Measurements from ENCODE around the gene PCCA. TPM values are rescaled to one million over a fixed set of nuclear protein-coding genes. Genes with fewer than 3 reads are reported as not detected.
"Not testable (repeated sequence)": the region's sequence is repeated elsewhere in the genome, so short reads cannot be mapped to it uniquely, and the experiment has no call there.

Gene PCCA
- total RNA-seq, 1 experiment from 2014 or later: 16.2 TPM

DNA sequence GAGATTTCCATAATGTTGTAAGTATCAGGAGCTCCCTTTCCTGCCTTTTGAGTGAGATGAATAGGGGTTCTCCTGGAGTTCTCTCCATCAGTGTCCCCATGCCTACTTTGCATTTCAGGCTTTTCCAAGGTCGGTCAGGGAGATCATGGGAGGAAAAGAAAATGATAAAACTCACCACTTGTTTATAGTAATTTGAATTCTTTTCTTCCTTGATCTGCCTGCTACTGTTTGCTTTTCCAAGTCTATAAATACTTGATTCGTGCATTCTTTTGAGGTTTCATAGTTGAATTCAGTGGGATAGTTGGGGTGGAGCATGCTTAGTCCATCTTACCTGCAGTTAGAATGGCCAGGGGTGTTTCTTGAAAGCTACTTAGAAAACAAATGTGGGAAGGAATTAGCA is 51.5 kb downstream of the PCCA start:
- no peak for DNase-seq (ENCODE audit: low read depth)

DNA sequence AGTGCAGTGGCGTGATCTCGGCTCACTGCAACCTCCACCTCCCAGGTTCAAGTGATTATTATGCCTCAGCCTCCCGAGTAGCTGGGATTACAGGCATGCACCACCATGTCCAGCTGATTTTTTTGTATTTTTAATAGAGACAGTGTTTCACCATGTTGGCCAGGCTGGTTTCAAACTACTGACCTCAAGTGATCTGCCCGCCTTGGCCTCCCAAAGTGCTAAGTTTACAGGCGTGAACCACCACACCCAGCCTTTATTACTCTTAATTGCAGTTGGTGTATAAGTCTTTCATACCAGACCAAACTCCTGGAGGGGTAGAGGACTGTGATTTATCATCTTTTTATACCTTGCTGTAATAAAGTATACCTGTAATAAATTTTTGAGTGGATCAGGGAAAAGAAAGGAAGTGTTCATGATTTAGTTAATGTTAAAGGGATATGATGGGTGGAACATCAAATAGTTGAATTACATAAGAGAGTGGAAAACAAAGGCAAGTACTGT is 52.6 kb downstream of the PCCA start:
- DNase-seq (ENCODE audit: low read depth): not testable (repeated sequence)

DNA sequence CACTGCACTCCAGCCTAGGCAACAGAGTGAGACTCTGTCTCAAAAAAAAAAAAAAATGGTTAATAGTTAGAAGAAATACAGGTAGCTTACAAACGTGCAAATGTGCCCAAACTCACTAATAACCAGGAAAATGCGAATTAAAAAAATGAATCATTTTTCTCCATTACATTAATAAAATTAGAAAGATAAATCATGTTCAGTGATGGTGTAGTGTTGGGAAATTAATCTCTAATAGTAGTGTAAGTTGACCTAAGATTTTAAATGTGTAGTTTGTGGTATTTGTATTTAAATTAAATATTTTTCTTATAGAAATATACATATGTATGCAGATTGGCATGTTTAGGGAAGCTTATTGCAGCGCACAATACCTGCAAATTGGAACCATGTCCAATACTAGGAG is 57.6 kb downstream of the PCCA start:
- no peak for DNase-seq (ENCODE audit: low read depth)

DNA sequence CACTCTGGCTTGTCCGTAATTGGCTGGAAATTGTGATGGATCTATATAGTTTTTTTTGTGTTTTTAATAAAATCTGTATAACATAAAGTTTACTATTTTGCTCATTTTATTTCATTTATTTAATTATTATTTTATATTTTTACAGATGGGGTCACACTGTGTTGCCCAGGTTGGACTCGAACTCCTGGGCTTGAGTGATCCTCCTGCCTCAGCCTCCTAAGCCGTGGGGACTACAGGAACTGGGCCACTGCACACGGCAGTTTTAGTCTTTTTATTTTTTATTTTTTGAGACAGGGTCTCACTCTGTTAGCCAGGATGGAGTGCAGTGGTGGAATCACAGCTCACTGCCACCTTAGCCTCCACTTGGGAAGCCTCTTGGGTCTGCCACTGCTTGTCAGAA is 58.9 kb downstream of the PCCA start:
- no peak for DNase-seq (ENCODE audit: low read depth)

DNA sequence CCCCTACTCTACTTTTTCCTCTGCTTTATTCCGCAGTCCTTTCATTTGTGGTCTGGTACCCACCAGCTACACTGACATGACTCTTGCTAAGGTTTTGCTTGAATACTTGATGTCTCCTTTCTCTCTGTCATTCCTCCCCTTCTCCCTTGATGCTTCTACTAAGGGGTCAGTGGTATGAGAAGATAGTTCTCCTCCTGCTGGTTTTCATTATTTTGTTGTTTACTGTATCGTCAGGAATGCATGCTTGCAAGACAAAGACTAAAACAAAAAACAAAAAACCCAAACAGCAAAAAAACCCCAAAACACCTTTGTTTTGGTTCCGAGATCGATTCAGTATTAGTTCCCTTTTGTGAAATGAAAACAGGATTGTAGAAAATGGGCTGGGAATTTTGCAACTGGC is 59.5 kb downstream of the PCCA start:
- DNase-seq (ENCODE audit: low read depth): no peak

DNA sequence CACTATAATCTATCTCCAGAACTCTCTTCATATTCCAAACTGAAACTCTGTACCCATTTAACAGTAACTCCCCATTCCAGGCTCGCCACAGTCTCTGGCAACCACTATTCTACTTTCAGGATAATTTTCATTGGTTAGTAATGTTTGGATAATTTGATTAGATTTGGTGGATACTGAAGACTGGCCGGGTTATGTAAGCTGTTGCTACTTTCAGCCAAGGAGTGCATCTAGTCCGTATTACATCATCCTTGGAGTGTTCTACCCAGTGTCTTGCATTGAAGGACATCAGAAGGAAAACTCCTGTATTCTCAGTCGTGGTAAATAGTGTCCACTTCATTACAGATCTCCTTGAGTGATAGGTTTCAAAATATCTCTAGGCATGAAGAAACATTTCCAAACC is 60.5 kb downstream of the PCCA start:
- no peak for DNase-seq (ENCODE audit: low read depth)

DNA sequence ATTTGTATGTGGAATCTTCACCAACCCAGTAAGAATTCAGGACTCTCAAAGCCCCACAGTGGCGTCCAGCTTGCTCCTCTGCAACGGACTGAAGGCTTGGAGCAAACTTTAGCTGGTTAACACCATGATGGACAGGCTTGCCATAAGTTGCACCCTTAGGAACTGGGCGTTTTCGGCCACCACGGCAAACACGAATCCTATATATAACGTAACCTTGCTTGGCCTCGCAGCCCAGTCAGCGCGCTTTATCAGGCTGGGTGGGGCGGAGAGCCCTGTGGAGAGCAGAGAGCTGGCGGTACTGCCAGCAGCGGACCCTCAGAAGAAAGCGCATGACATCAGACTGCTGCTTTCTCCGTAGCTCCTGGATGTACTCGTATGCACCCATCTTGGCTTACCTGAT is 61.8 kb downstream of the PCCA start:
- not testable (repeated sequence) for DNase-seq (ENCODE audit: low read depth)

DNA sequence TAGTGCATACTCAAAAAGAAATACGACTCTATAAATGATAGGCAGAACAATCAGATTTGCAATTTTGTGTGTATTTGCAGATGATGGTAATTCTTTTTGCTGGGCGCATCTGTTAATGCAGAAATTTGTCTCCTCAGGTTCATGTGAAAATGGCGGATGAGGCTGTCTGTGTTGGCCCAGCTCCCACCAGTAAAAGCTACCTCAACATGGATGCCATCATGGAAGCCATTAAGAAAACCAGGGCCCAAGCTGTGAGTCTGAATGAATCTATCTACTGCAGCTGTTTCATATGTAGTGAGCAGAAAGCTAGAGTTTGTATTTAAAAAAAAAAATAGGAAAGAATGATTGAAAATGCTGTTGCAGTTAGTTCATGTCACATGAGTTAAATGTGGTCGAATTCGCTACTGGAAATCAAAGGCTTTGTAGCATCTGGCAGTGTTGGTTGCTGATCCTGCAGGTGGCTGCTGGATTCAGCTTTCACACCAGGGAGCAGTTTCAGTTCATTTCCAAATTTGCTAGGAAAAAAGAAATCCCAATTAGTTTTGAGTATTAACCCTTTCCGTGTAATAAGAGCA is 66.0 kb downstream of the PCCA start:
- no peak for DNase-seq (ENCODE audit: low read depth)

DNA sequence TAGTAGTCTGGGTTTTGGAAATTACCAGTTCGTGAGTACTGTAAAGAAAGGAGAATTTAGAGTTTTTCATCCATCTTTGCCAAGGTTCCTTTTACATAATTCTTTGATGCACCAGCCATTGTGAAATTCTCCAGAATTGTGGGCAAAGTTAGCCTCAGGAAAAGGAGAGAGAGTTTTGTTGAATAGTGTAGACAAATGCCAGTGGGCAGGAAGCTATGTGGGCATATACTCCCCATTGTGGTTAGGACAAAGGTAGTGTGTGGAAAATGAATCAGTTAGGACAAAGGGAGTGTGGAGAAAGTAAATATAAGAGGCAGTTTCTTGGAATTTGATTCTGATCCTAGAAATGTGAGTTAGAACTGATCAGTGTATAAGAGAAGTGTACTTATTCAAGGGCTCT is 67.9 kb downstream of the PCCA start:
- DNase-seq (ENCODE audit: low read depth): peak; percentile 78

DNA sequence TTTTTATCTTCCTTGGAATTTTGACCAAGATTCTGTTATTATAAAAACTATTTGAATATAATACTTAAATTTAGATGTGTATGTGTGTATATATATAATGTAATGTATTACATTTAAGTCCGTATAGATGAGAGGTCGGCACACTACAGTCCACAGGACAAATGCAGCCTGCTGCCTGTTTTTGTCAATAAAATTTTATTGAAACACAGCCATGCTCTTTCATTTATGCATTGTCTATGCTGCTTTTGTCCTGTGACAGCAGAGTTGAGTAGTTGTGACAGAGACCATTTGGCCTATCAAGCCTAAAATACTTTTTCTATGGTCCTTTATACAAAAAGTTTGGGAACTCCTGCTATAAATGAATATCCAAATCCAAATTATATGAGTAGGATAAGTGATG is 69.7 kb downstream of the PCCA start:
- DNase-seq (ENCODE audit: low read depth): no peak

DNA sequence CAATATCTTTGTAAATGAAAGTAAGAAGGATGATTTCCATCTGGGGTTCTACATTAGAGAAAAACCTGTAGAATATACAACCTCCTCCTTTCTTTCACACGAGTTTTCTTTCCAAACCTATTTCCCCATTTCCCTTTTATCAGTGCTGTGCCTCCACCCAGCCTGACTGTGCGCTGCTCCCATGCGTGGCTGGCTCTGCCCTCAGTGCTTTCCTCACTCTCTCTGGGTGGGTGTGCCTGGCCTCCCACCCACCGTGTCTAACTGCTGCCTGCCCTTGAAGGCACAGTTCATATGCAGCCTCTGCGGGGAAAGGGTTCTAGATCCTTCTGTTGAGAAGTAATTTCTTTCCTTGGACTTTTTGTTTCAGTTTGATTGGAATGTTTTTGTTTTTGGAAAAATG is 70.7 kb downstream of the PCCA start:
- no peak for DNase-seq (ENCODE audit: low read depth)

DNA sequence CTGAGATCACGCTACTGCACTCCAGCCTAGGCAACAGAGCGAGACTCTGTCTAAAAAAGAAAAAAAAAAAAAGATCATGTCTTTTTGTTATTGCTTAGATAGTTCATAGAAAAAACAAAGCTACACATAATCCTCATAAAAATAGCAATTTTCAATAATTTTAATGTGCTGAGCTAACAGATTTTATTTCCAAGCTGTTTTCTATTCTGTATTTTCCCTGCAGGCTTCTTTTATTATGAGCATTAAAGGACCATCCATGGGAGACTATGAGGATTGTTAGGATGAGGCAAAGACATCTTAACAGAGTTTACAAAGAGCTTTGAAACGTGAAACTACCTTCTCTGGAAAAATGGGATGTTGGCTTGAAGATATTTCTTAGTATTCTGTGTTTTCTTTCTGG is 71.6 kb downstream of the PCCA start:
- DNase-seq (ENCODE audit: low read depth): no peak

DNA sequence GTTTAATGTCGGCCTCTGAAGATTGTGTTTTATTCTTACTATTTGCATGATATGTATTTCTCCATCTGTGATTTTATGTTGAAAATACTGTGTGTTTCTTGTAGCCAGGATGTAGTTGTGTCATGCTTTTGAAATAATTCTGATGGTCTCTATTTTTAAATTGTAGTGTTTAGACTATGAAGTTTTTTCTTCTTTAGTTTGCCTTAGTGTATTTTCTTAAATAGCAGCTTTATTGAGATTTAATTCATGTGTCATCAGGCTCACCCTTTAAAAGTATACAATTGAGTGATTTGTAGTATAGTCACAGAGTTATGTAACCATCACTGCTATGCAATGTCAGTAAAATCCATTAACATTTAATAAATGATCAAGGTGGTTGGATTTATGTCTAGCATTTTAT is 74.5 kb downstream of the PCCA start:
- no peak for DNase-seq (ENCODE audit: low read depth)

DNA sequence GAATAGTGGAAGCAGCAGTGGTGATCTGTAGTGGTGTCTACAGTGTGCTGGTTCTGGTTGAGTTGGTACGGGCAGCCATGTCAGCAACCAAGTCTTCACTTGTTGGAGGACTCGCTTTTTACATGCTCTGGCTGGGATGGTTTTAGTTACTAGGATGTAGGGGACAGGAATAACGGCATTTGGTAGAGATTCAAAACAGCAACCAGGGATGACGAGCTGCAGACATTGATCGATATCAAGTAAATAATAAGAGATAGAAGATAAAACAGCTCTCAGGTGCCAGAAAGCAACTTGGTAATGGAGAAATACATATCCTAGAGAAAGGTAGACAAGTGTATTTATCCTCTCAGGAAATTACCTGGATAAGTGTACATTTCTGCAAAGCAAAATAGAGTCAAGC is 84.3 kb downstream of the PCCA start:
- DNase-seq (ENCODE audit: low read depth): no peak

DNA sequence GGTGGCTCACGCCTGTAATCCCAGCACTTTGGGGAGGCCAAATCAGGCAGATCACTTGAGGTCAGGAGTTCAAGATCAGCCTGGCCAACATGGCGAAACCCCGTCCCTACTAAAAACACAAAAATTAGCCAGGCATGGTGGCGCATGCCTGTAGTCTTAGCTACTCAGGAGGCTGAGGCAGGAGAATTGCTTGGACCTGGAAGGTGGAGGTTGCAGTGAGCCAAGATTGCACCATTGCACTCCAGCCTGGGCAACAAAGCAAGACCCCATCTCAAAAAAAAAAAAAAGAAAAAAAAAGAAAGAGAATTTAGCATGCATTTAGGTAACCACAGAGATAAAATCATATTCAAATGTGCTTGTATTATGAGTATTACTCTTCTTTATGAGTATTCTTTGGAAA is 85.6 kb downstream of the PCCA start:
- DNase-seq (ENCODE audit: low read depth): not testable (repeated sequence)

DNA sequence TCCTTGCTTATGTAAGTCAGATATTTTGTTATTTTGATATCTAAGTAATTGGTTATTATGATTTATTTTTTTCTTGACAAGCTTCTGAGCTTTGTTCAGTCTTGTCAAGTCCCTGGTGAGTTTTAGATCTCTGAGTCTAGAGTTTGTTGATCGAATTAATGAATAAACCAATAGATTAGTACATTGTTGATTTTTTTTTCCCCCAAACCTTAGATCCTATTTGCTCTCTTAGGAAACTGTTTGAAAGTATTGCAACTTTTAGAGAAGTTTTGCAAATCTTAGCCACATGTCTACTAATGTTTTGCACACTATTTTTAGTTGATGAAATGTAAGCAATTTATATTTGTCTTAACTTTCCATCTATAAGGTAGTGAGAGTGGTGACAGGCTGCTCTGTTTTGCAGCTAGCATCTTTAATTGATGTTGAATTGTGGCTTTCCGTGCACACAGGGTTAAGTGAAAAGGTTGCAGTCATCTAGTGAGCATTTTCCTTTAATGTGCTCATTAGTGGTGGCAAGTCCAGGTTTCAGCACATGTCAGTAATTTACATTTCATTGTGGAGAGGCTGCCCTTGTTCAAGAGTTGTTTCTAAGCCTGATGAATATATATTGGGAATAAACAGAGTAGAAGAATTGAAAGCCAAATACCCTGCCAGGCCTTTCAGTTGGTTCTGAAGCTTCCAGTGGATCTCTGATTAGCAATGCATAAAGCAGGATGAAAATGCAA is 86.3 kb downstream of the PCCA start:
- no peak for DNase-seq (ENCODE audit: low read depth)

DNA sequence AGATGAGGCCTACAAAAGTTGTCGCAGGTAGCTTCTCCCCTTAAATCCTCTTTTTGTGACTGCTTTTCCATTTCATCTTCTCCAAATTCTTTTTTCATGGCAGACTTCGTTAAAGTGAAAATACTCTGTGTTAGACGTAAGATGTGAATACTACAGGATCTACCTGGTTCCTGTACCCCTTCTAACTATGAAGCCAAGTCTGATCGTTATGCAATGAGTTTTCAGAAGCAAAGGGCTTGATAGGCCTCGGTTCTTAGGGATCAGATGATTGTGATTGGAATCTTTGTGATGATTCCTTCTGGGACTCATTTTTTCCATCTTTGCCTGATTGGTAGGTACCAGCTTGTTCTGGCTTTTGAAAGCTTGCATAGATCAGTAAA is 86.9 kb downstream of the PCCA start:
- no peak for DNase-seq (ENCODE audit: low read depth)

DNA sequence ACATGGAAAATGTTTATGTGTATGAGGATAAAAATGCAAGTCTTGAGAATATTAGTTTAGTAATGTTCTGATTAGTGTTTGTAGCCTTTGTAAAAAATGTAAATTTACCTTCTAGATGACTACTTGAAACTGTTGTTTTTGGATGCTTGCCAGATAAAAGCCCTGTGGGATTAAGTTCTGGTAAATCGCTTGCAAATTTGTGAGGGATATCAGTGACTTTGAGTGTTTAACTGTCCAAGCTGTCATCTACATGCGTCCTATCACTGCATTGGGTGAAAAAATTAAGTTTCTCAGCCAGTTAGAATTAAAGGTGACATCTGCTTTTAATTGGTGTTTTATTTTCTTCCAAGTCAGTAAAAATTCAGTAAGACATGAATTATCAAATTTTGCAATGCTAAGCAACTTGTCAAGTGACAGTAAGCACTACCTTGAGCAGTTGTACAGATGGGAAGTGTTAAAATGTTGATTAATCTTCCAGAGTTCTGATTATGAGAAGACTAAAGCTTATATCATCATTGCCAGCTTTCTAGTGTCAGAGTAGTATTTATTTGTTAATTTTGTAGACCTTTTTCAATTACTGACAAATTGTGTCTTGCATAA is 88.0 kb downstream of the PCCA start:
- DNase-seq (ENCODE audit: low read depth): peak; percentile 25

DNA sequence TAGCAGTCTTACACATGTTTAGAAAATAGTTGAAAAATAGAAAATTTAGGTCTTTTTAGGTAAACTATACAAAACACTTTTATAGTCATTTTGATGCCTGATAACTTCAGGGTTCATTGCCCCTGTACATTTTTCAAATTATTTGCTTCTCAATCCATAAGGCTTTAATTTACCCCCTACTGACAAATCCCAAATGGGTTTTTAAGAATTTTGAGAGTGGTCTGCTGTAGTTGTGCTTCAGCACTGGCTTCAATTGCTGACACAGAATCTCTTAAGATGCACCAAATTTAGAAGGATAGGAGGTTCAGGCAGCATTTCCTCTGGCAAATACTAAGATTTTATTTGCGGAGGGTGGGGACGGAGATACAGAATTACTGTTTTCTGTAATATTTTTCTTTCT is 89.4 kb downstream of the PCCA start:
- DNase-seq (ENCODE audit: low read depth): no peak

DNA sequence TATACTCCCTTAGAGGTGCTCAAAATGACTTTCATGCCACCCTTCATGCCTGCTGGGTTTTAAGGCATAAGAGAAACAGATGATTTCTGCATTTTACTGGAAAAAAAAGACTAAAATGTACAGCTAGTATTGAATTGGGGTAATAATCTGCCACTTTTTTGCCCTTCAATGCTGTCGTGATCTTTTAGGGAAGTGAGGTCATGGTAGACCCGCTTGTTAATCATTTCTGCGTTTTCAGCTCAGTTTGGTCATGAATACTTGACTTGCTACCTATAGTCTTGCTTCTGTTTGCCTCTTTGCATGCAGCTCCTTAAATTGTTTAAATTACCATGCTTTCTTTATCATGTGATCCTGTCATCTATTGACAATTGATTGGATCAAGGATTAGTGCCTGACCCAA is 90.4 kb downstream of the PCCA start:
- DNase-seq (ENCODE audit: low read depth): no peak

DNA sequence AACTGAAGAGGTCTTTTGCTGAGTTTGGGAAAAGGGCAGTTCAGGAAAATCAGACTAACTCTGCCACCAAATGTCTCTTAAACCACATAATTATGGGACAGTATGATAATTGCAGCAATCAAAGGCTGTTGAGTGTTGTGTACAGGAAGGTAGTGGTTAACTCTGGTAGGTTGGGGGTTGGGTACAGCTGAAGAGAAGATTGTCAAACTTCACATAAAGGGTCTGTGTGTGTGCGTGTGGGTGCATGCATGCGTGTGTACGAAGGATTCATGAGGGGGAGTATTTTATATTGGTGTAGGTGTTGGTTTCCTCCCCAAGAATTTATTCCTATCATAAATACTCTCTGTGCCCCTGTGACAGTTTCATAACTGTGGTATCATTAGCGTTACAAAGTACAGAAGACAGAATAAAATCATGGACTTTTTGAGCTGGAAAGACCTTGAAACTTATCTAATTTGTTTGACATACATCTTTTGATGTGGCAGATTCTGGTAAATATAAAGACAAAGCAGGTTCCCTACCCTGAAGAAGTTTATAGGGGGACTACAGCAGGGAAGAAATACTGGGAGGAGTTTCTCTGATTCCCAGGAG is 94.1 kb downstream of the PCCA start:
- peak; percentile 15 for DNase-seq (ENCODE audit: low read depth)

DNA sequence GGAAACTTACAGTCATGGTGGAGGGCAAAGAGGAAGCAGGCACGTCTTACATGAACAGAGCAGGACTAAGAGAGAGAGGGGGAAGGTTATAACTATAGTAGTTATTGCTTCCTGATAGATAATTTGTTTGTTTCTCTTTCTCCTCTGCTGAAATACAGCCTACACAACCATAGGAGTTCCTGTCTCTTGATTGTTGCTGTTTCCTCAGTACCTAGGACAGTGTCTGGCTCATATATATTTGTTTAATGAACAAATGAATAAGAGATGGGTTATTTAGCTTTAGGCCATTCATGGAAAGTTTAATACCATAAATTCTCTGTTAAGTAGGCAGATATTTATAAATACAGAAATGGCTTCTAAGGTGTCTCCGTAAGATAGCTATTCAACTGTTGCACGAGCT is 95.2 kb downstream of the PCCA start:
- no peak for DNase-seq (ENCODE audit: low read depth)

DNA sequence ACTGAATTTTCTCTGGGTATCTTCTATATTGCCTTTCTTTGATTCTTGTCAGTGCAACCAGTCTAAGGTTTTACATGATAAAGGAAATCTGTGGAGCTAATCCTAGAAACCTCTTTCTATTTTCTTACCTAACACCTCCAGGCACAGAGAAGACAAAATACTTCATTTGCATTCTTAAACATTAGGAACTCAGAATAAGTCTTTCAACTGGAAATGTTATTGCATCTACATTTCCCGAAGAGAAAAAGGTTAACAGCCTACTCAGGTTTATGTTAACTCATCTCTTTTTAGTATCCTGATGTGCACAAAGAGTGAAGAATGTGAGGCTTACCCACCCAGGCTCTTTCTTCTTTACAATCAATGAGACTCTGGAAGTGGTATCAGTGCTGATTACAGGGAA is 106.7 kb downstream of the PCCA start:
- no peak for DNase-seq (ENCODE audit: low read depth)
